ENCODE results near the gene IPO13.

Gene IPO13, protein sequence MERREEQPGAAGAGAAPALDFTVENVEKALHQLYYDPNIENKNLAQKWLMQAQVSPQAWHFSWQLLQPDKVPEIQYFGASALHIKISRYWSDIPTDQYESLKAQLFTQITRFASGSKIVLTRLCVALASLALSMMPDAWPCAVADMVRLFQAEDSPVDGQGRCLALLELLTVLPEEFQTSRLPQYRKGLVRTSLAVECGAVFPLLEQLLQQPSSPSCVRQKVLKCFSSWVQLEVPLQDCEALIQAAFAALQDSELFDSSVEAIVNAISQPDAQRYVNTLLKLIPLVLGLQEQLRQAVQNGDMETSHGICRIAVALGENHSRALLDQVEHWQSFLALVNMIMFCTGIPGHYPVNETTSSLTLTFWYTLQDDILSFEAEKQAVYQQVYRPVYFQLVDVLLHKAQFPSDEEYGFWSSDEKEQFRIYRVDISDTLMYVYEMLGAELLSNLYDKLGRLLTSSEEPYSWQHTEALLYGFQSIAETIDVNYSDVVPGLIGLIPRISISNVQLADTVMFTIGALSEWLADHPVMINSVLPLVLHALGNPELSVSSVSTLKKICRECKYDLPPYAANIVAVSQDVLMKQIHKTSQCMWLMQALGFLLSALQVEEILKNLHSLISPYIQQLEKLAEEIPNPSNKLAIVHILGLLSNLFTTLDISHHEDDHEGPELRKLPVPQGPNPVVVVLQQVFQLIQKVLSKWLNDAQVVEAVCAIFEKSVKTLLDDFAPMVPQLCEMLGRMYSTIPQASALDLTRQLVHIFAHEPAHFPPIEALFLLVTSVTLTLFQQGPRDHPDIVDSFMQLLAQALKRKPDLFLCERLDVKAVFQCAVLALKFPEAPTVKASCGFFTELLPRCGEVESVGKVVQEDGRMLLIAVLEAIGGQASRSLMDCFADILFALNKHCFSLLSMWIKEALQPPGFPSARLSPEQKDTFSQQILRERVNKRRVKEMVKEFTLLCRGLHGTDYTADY

GRCh38 chr1:43946236-43947060, at the start of gene IPO13:
Gene IPO13, plus strand, starts transcription at chr1:43946950. Its CDS starts 651 bp downstream, at chr1:43947601.
- peak; percentile 94 for DNase-seq

- no peak for DNase-seq
Measured at GRCh38 chr1:43898981-43899380, 47.8 kb upstream of the IPO13 start.

DNA sequence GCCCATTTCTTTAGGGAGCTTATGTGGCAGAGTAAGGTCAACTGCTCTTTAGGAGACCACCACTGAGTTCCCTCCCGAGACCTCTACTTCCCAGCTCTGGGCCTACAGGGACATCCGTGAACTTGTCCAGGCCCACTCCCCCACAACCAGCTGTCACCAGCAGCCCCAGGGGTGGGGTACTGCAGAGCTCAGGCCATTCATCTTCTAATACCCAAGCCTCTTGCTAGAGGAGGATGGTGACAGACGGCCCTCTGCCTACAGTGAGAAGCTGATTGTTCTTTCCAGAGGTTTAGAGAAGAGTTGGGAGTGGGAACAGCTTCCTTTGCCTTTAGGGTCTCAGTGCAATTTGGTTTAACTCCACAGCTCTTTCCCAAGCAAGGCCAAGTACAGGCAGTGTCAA, 46.4 kb upstream of the IPO13 start:
- DNase-seq: no peak

DNA sequence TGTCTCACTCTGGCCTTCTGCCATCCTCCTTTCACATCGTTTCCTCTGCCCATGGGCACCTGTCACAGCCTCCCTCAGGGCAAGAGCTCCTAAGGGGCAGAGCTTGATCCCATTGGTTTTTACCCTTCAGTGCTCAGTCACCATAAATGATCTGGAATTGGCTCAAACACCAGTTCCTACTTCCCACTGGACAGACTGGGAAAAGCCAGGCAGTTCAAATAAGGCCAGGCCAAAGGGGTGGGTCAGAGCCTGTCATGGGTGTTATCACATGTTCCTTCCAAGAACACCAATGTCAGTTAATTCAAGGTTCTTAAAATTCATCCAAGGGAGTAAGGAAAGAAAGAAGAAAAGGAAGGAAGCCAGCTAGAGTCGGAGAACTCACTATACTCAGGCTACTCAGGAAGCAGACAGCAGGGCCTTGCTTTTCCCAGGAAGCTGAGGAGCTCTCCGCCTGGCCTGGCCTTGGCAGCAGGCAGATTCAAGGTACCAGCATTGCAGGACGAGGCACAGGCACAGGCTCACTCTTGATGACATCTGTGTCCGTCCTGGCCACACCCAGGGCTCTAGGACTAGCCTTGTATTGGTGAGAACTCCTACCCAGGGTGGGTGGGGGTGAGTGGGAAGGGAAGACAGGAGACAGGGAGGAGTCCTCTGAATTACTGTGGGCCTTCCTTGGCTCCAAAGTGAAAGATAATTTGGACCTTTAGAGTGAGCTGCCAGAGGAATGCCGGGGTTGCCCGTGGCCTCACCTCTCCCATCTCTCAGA, 45.4 kb upstream of the IPO13 start:
- no peak for DNase-seq

DNA sequence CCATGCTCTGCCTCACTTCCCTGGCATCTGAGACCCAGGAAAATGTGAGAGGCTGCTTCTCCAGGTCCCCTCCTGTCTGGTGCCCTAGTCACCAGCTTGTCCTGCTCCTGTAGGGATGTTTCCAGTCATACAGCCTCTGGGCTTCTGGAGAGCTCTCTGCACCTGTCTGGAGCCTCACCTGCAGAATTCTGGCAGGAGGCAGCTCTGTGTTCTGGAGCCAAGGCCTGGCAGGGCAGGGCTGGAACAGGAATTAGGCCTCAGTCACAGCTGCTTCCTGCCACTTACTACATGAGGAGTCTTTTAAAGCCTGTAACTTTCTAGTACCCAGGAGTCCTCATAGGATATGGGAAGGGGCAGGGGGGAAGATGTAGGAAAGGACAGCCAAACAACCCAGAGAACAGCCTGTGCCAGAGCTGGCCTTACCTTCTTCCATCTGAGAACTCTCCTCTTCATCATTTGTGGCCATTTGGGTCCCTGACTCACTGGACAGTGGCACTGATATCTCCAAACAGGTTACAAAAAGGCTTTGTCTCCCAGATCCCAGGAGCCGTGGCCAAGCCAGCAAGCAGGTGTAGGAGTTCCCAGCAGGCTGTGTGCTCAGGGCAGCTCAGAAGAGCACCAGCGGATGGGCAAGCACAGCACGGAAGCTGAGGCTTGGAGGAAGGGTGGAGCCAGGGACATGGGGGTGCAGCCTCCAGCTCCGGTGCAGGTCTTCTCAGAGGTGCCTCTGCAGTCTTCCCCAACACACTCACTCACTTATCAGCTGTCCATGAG, 44.5 kb upstream of the IPO13 start:
- DNase-seq: no peak

DNA sequence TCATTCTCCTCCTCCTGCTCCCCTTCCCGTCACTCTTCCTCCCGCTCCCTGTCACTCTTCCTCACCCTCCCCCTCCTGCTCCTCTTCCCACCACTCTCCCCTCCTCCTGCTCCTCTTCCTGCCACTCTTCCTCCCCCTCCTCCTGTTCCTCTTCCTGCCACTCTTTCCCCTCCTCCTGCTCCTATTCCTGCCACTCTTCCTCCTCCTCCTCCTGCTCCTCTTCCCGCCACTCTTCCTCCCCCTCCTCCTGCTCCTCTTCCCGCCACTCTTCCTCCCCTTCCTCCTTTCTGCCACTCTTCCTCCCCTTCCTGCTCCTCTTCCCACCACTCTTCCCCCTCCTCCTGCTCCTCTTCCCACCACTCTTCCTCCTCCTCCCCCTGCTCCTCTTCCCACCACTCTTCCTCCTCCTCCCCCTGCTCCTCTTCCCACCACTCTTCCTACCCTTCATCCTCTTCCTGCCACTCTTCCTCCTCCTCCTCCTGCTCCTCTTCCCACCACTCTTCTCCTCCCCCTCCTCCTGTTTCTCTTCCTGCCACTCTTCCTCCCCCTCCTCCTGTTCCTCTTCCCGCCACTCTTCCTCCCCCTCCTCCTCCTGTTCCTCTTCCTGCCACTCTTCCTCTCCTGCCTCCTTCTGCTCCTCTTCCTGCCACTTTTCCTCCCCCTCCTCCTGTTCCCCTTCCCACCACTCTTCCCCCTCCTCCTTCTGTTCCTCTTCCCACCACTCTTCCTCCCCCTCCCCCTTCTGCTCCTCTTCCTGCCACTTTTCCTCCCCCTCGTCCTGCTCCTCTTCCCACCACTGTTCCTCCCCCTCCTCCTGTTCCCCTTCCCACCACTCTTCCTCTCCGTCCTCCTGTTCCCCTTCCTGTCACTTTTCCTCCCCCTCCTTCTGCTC, 41.8 kb upstream of the IPO13 start:
- DNase-seq: no peak

GRCh38 chr1:43908226-43908625, 38.5 kb upstream of the IPO13 start:
- no peak for DNase-seq

DNA sequence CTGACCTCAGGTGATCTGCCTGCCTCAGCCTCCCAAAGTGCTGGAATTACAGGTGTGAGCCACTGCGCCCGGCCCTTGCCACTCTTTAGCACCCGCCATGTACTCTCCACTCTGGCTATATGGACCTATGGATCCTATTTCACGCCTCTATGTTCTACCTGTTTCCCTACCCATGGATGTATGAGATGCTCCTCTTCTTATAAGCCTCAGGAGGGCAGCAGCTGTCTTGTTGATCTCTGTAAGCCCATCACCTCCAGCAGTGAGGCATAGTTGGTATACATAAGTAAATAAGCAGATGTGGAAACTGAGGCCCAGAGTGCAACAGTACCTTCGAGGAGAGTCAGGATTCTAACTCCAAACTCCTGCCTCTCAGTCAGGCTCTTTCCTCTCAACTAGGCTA, 37.9 kb upstream of the IPO13 start:
- no peak for DNase-seq

- DNase-seq: no peak
Measured at GRCh38 chr1:43910343-43910742, 36.4 kb upstream of the IPO13 start.

DNA sequence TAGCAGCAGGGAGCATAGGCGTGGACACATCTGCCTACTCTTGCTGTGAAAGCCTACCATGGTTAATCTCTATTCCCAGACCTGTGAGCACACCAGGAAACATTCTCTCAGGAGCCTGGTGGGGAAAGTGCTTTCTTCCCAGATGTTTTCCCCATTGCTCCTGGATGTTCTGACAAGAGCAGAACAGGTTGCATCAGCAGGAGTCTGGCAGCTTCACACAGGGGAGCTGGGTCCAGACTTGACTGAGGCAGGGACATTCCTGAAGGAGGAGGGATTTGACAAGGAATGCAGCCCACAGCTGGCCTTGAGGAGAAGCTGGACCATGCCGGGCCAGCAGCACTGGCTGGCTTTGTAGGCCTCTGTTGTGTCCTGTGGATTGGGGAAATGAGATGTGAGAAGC, 34.1 kb upstream of the IPO13 start:
- no peak for DNase-seq

GRCh38 chr1:43913051-43913501, 33.7 kb upstream of the IPO13 start:
- DNase-seq: no peak

DNA sequence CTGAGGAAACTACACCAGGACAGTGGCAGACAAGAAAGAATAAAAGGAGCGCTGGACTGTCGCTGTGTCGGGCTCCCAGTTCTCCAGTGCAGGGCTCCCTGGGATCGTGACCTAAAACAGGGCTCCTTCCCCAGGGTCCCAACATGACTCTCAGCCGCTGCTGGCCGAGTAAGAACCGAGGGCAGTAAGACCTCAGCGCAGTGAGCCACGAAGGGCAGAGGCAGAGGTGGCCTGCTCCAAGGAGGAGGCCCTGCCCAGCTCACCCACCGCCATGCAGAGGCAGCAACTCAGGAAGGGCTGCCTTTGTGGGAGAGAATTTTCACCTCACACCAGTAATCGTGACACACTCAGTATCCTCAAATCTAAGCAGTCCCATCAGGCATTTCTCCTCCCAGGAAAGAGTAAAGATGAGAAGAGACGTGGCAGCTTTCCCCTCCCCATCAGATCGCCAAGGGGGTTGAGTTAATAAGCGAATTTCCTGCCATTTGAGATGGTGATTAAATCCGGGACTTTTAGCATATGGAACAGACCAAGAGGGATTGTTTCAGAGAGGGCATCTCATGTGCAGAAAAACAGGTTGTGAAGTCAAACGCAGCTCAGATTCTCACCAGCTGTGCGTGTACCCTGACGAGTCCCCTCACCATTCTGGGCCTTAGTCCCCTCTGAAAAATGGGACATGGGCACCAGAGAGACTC, 32.9 kb upstream of the IPO13 start:
- DNase-seq: no peak

DNA sequence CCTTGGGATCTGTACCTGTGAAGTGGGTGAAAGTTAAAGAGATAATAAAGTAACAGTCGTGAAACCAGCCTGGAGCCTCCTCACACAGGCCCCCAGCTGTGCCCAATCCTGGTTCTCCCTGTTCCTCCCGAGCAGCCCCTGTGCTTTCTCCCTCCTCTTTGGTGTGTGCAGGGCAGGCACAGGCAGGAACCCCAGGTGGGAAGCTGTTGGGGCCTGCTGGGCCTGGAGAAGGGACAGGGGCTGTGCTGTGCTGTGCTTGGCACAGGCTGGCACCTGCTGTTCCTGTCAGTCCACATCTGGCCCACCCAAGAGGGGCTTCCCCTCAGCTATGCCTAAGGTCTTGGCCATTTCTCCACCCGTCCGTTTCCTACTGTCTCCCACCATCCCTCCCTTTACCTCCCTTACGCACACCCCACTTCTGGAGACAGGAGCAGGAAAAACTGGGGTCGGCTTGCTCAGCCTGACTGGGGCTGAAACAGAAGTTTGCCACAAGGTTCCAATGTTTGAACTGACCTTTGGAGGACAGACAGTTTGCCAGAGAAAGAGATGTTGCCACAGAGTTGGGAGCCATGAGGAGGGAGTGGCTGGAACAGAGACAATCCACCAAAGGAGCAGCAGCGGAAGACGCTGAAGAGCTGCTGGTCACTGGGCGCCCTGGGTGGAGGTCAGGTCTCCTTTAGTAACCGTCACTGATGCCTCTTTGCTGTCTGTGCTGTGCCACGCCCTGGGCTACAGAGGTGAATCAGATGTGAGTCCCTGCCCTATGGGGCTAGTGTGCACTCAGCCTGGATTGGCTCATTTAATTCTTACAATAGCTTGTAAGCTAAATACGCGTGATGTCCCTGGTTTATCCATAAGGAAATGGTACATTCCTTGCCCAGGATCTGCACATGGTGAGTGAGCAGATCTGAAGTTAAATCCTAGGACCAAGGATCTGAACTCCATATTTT, 31.9 kb upstream of the IPO13 start:
- no peak for DNase-seq

- DNase-seq: no peak
Measured at GRCh38 chr1:43919906-43920305, 26.8 kb upstream of the IPO13 start.

DNA sequence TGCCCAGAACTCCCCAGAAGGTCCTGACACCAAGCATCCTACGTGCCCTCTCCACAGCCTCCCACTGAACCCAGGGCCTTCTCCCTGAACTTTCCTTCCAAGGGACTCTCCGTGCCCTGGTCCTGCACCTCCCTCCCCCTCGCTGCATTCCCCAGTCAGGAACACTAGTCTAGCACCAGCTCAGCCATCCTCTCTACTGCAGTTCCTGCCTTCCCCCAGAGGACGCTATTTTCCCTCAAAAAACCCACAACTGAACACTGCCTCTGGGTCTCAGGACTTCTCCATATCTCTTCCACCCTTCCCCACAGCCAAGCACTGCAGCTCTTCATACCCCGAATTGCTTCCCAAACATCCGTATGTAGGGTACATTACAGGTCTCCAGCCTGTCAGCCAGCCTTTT, 25.7 kb upstream of the IPO13 start:
- no peak for DNase-seq

- no peak for DNase-seq
Measured at GRCh38 chr1:43924516-43924915, 22.2 kb upstream of the IPO13 start.

DNA sequence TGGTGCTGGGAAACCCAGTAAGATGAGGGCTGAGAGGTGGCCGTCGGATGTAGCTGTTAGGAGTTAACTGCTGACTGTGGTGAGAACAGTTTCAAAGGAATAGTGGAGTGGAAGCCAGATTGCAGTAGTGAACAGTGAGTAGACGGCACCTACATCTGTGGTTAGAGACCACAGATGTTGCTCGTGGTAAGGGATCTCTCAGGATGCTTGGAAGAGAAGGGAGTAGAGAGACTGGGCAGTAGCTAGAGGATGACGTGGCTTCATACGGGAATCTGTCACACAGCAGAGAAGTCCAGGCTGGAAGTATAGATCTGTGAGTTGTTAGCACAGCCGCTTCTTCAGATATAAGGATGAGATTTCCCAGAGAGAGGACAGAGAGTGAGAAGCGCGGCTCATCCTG, 20.9 kb upstream of the IPO13 start:
- no peak for DNase-seq

DNA sequence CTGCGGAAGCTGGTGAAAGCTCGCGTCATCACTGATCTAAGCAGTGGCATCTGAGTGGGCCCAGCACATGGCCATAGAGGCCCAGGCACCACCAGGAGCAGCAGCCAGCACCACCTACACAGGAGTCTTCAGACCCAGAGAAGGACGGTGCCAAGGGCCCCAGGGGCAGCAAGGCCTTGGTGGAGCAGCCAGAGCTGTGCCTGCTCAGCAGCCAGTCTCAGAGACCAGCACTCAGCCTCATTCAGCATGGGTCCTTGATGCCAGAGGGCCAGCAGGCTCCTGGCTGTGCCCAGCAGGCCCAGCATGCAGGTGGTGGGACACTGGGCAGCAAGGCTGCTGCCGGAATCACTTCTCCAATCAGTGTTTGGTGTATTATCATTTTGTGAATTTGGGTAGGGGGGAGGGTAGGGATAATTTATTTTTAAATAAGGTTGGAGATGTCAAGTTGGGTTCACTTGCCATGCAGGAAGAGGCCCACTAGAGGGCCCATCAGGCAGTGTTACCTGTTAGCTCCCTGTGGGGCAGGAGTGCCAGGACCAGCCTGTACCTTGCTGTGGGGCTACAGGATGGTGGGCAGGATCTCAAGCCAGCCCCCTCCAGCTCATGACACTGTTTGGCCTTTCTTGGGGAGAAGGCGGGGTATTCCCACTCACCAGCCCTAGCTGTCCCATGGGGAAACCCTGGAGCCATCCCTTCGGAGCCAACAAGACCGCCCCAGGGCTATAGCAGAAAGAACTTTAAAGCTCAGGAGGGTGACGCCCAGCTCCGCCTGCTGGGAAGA, 16.4 kb upstream of the IPO13 start:
- DNase-seq: no peak
